HEK293 (cell line): ENCODE data around the gene SERPINB5.

Experiments
- CTCF ChIA-PET: fragments of 350-600 bp; formaldehyde crosslinking; extraction: SDS; loops from one replicate; lab custom pipeline; 2021; ENCODE audit warnings: antibody characterized with exemption; lab: Yijun Ruan, JAX
- POLR2A ChIA-PET: fragments of 300-600 bp; formaldehyde crosslinking; extraction: SDS; loops from one replicate; lab custom pipeline; 2020; ENCODE audit warnings: antibody characterized with exemption, inconsistent platforms; lab: Yijun Ruan, JAX
- H3K27ac ChIP-seq: fragments of 200-500 bp; sonication (Bioruptor generic); 2 replicates; pipeline ENCODE4 v1.5.1; 2014; ENCODE audit warnings: low read depth, low read length, control low read depth, inconsistent platforms; ENCODE audit errors: extremely low read depth
- H3K36me3 ChIP-seq, 2 experiments: fragments of 200-500 bp in 1 of 2; sonication (Bioruptor generic) in 1 of 2; 1 replicate in 1 of 2; 2 replicates in 1 of 2; pipeline ENCODE4 v1.5.1; 2014 to 2017; ENCODE audit warnings: inconsistent platforms in 2 of 2, low read length in 2 of 2; ENCODE audit not compliant: control insufficient read depth in 2 of 2, insufficient read depth in 1 of 2
- H3K4me1 ChIP-seq: fragments of 200-500 bp; sonication (Bioruptor generic); 2 replicates; pipeline ENCODE4 v1.5.1; 2014; ENCODE audit warnings: mild to moderate bottlenecking, low read length, inconsistent platforms; ENCODE audit not compliant: control insufficient read depth, insufficient read depth
- H3K4me3 ChIP-seq: 2 replicates; pipeline ENCODE4 v1.5.1; 2011; ENCODE audit warnings: low read depth, mild to moderate bottlenecking, control low read depth, low read length, moderate library complexity
- H3K9me3 ChIP-seq: fragments of 200-500 bp; sonication (Bioruptor generic); 2 replicates; pipeline ENCODE4 v1.5.1; 2014; ENCODE audit warnings: low read depth, low read length, inconsistent platforms; ENCODE audit not compliant: control insufficient read depth, insufficient read depth
- GFI1B ChIP-seq: fragments of 450-650 bp; formaldehyde crosslinking; IDR thresholded peaks from 2 replicates; pipeline ENCODE4 v1.5.1; 2016; ENCODE audit warnings: missing biosample characterization, missing genetic modification characterization
- KLF16 ChIP-seq: fragments of 450-650 bp; formaldehyde crosslinking; IDR thresholded peaks from 2 replicates; pipeline ENCODE4 v1.5.1; 2017; ENCODE audit warnings: missing biosample characterization, missing genetic modification characterization
- KLF8 ChIP-seq: fragments of 450-650 bp; formaldehyde crosslinking; IDR thresholded peaks from 2 replicates; pipeline ENCODE4 v1.5.1; 2016; ENCODE audit warnings: missing biosample characterization, missing genetic modification characterization
- OSR2 ChIP-seq: fragments of 450-650 bp; formaldehyde crosslinking; IDR thresholded peaks from 2 replicates; pipeline ENCODE4 v1.5.1; 2016; ENCODE audit warnings: missing biosample characterization, missing genetic modification characterization
- PRDM1 ChIP-seq: fragments of 450-650 bp; formaldehyde crosslinking; IDR thresholded peaks from 2 replicates; pipeline ENCODE4; 2016; ENCODE audit warnings: missing biosample characterization, missing genetic modification characterization
- REPIN1 ChIP-seq: fragments of 450-650 bp; formaldehyde crosslinking; IDR thresholded peaks from 2 replicates; pipeline ENCODE4 v1.5.1; 2017; ENCODE audit warnings: missing biosample characterization, missing genetic modification characterization, low read depth
- SP2 ChIP-seq: fragments of 450-650 bp; formaldehyde crosslinking; IDR thresholded peaks from 2 replicates; pipeline ENCODE4 v1.5.1; 2016; ENCODE audit warnings: missing biosample characterization, missing genetic modification characterization
- WT1 ChIP-seq: fragments of 450-650 bp; formaldehyde crosslinking; IDR thresholded peaks from 2 replicates; pipeline ENCODE4 v1.5.1; 2016; ENCODE audit warnings: missing biosample characterization, missing genetic modification characterization
- ZNF221 ChIP-seq: fragments of 450-650 bp; formaldehyde crosslinking; IDR thresholded peaks from 2 replicates; pipeline ENCODE4 v1.5.1; 2017; ENCODE audit warnings: missing biosample characterization, missing genetic modification characterization, borderline replicate concordance
- ZNF248 ChIP-seq: fragments of 450-650 bp; formaldehyde crosslinking; IDR thresholded peaks from 2 replicates; pipeline ENCODE4 v1.5.1; 2017; ENCODE audit warnings: missing biosample characterization, missing genetic modification characterization
- ZNF335 ChIP-seq: fragments of 450-650 bp; formaldehyde crosslinking; conservative IDR thresholded peaks from 2 replicates; pipeline ENCODE4 v1.5.1; 2016; ENCODE audit warnings: missing biosample characterization, missing genetic modification characterization
- ZNF37A ChIP-seq: fragments of 450-650 bp; IDR thresholded peaks from 2 replicates; pipeline ENCODE4 v1.5.1; 2018; ENCODE audit warnings: missing biosample characterization, missing genetic modification characterization
- ZNF391 ChIP-seq: fragments of 450-650 bp; formaldehyde crosslinking; IDR thresholded peaks from 2 replicates; pipeline ENCODE4 v1.5.1; 2016; ENCODE audit warnings: low read depth, missing biosample characterization, missing genetic modification characterization, borderline replicate concordance
- ZNF394 ChIP-seq: fragments of 450-650 bp; formaldehyde crosslinking; IDR thresholded peaks from 2 replicates; pipeline ENCODE4 v1.5.1; 2016; ENCODE audit warnings: missing biosample characterization, missing genetic modification characterization, mild to moderate bottlenecking, moderate library complexity, borderline replicate concordance
- ZNF521 ChIP-seq: fragments of 450-650 bp; formaldehyde crosslinking; IDR thresholded peaks from 2 replicates; pipeline ENCODE4 v1.5.1; 2017; ENCODE audit warnings: missing biosample characterization, mild to moderate bottlenecking, missing genetic modification characterization
- ZNF549 ChIP-seq: fragments of 450-650 bp; IDR thresholded peaks from 2 replicates; pipeline ENCODE4 v1.5.1; 2018; ENCODE audit warnings: missing biosample characterization, missing genetic modification characterization, mild to moderate bottlenecking, inconsistent platforms, moderate library complexity
- ZNF558 ChIP-seq: fragments of 450-650 bp; formaldehyde crosslinking; IDR thresholded peaks from 2 replicates; pipeline ENCODE4 v1.5.1; 2016; ENCODE audit warnings: missing biosample characterization, missing genetic modification characterization
- ZNF670 ChIP-seq: fragments of 450-650 bp; formaldehyde crosslinking; IDR thresholded peaks from 2 replicates; pipeline ENCODE4 v1.5.1; 2016; ENCODE audit warnings: missing biosample characterization, missing genetic modification characterization, low read depth
- ZNF76 ChIP-seq: fragments of 450-650 bp; formaldehyde crosslinking; IDR thresholded peaks from 2 replicates; pipeline ENCODE4; 2016; ENCODE audit warnings: low read depth, missing biosample characterization, missing genetic modification characterization, borderline replicate concordance
- ZNF830 ChIP-seq: fragments of 450-650 bp; IDR thresholded peaks from 2 replicates; pipeline ENCODE4 v1.5.0; 2018; ENCODE audit warnings: missing biosample characterization, missing genetic modification characterization, low read depth, mild to moderate bottlenecking, moderate library complexity
- ZNF843 ChIP-seq: fragments of 450-650 bp; formaldehyde crosslinking; IDR thresholded peaks from 2 replicates; pipeline ENCODE4 v1.5.1; 2016; ENCODE audit warnings: missing biosample characterization, missing genetic modification characterization
- TF ChIP-seq, protein P1 (sequence below): fragments of 450-650 bp; formaldehyde crosslinking; IDR thresholded peaks from 2 replicates; pipeline ENCODE4 v1.5.1; 2017; ENCODE audit warnings: missing biosample characterization, missing genetic modification characterization
- TF ChIP-seq, protein P2 (sequence below): fragments of 450-650 bp; formaldehyde crosslinking; IDR thresholded peaks from 2 replicates; pipeline ENCODE4 v1.5.1; 2016; ENCODE audit warnings: missing biosample characterization, missing genetic modification characterization
- TF ChIP-seq, protein P3 (sequence below): fragments of 450-650 bp; formaldehyde crosslinking; IDR thresholded peaks from 2 replicates; pipeline ENCODE4 v1.5.1; 2016; ENCODE audit warnings: missing biosample characterization, missing genetic modification characterization

The SERPINB5 gene

DNA sequence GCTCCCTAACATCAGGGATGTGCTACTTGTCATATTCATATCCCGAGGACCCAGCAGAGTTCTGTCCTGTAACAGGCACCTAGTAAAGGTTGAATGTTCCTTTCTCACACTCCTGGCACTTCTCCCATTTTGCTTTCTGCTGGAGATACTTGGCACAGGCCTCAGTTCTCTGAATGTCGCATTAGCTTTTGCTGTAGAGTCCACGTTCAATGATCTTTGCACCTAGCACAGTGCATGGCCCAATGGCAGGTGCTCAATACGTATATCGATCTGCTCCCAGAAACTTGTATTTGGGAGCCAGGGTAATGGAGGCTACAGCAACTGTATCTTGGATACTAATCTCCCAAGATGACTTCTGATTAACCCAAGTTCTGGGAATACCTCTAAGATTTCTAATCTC is 29.7 kb upstream of the SERPINB5 start (continued):
- TF ChIP-seq, protein P1, sequence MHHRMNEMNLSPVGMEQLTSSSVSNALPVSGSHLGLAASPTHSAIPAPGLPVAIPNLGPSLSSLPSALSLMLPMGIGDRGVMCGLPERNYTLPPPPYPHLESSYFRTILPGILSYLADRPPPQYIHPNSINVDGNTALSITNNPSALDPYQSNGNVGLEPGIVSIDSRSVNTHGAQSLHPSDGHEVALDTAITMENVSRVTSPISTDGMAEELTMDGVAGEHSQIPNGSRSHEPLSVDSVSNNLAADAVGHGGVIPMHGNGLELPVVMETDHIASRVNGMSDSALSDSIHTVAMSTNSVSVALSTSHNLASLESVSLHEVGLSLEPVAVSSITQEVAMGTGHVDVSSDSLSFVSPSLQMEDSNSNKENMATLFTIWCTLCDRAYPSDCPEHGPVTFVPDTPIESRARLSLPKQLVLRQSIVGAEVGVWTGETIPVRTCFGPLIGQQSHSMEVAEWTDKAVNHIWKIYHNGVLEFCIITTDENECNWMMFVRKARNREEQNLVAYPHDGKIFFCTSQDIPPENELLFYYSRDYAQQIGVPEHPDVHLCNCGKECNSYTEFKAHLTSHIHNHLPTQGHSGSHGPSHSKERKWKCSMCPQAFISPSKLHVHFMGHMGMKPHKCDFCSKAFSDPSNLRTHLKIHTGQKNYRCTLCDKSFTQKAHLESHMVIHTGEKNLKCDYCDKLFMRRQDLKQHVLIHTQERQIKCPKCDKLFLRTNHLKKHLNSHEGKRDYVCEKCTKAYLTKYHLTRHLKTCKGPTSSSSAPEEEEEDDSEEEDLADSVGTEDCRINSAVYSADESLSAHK (tag by site-specific recombination) = no peak
- TF ChIP-seq SP2 (tag by site-specific recombination) (no peak), ZNF830 (tag by site-specific recombination) (no peak), ZNF391 (tag by site-specific recombination) (no peak), ZNF670 (tag by site-specific recombination) (no peak), OSR2 (tag by site-specific recombination) (no peak), ZNF549 (tag by site-specific recombination) (no peak), ZNF221 (no peak)

DNA sequence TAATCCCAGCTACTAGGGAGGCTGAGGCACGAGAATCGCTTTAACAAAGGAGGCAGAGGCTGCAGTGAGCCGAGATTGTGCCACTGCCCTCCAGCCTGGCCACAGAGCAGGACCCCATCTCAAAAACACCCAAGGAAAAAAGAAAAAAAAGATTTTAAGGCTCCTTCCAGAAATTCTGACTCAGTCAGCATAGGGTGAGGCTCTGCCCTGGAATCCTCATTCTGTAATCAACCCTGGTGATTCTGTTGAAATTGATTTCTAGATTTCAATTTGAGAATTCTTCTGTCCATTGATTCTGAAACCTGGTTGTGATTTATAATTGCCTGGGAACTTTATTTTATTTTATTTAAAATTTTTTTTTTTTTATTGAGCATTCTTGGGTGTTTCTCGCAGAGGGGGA is 27.3 kb upstream of the SERPINB5 start:
- CTCF ChIA-PET = no interaction called here
- POLR2A ChIA-PET = no interaction called here
- Histone ChIP-seq H3K4me3 (no peak overlapping the region), H3K27ac (no peak overlapping the region)
- TF ChIP-seq REPIN1 (tag by site-specific recombination) (no peak), ZNF843 (tag by site-specific recombination) (no peak), KLF8 (tag by site-specific recombination) (no peak), ZNF248 (no peak), ZNF558 (tag by site-specific recombination) (no peak), WT1 (tag by site-specific recombination) (no peak), KLF16 (tag by site-specific recombination) (no peak), ZNF76 (tag by site-specific recombination) (no peak), GFI1B (tag by site-specific recombination) (no peak), PRDM1 (tag by site-specific recombination) (no peak), ZNF394 (tag by site-specific recombination) (no peak), ZNF521 (tag by site-specific recombination) (no peak), ZNF37A (tag by site-specific recombination) (no peak), ZNF335 (tag by site-specific recombination) (no peak)
- TF ChIP-seq, protein P2, sequence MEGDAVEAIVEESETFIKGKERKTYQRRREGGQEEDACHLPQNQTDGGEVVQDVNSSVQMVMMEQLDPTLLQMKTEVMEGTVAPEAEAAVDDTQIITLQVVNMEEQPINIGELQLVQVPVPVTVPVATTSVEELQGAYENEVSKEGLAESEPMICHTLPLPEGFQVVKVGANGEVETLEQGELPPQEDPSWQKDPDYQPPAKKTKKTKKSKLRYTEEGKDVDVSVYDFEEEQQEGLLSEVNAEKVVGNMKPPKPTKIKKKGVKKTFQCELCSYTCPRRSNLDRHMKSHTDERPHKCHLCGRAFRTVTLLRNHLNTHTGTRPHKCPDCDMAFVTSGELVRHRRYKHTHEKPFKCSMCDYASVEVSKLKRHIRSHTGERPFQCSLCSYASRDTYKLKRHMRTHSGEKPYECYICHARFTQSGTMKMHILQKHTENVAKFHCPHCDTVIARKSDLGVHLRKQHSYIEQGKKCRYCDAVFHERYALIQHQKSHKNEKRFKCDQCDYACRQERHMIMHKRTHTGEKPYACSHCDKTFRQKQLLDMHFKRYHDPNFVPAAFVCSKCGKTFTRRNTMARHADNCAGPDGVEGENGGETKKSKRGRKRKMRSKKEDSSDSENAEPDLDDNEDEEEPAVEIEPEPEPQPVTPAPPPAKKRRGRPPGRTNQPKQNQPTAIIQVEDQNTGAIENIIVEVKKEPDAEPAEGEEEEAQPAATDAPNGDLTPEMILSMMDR (tag by site-specific recombination) = no peak
- TF ChIP-seq, protein P3, sequence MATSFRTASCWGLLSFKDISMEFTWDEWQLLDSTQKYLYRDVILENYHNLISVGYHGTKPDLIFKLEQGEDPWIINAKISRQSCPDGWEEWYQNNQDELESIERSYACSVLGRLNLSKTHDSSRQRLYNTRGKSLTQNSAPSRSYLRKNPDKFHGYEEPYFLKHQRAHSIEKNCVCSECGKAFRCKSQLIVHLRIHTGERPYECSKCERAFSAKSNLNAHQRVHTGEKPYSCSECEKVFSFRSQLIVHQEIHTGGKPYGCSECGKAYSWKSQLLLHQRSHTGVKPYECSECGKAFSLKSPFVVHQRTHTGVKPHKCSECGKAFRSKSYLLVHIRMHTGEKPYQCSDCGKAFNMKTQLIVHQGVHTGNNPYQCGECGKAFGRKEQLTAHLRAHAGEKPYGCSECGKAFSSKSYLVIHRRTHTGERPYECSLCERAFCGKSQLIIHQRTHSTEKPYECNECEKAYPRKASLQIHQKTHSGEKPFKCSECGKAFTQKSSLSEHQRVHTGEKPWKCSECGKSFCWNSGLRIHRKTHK (tag by site-specific recombination) = no peak
- TF ChIP-seq, all 188 proteins: peak for 0
- H3K36me3 ChIP-seq = no peaks in the 10 kb centered on the region
- H3K4me1 ChIP-seq = peaks cover 17% of the 10 kb centered on the region
- H3K9me3 ChIP-seq = no peaks in the 10 kb centered on the region
